Heart right ventricle (tissue), 16 donors: ENCODE results near the gene IGFLR1. TPM values are rescaled to one million over a fixed set of nuclear protein-coding genes. Genes with fewer than 3 reads are reported as not detected.
"Not testable (repeated sequence)": the region's sequence is repeated elsewhere in the genome, so short reads cannot be mapped to it uniquely, and the experiment has no call there.

Source experiments
- ATAC-seq, 8 donors: fragments of 200-7000 bp; cut with Tn5 transposase; one replicate each; pipeline ENCODE4 v1.9.1; 2020; ENCODE audit warnings: mild to moderate bottlenecking in 8 of 8, moderate library complexity in 8 of 8, moderate number of reproducible peaks in 1 of 8
- DNase-seq, 2 donors: peaks; one replicate each; pipeline ENCODE4 v3.0.0-alpha.2; 2020
- H3K27ac ChIP-seq, 10 donors: fragments of 200-600 bp; sonication (generic) in 2 of 10; one replicate each; pipeline versions ENCODE4 v1.5.0 to v1.8.0; 2020 to 2022; ENCODE audit warnings: mild to moderate bottlenecking in 3 of 10
- H3K27me3 ChIP-seq, 7 donors: fragments of 200-600 bp; one replicate each; pipeline ENCODE4 v1.8.0; 2021 to 2022; ENCODE audit warnings: mild to moderate bottlenecking in 2 of 7
- H3K36me3 ChIP-seq, 9 donors: fragments of 200-600 bp; sonication (generic) in 1 of 9; one replicate each; pipeline versions ENCODE4 v1.5.0 to v1.8.0; 2020 to 2022; ENCODE audit warnings: mild to moderate bottlenecking in 2 of 9
- H3K4me1 ChIP-seq, 9 donors: fragments of 200-600 bp; sonication (generic) in 1 of 9; one replicate each; pipeline versions ENCODE4 v1.5.0 to v1.8.0; 2020 to 2022; ENCODE audit warnings: mild to moderate bottlenecking in 4 of 9
- H3K4me3 ChIP-seq, 10 donors: fragments of 200-600 bp; sonication (generic) in 2 of 10; one replicate each; pipeline versions ENCODE4 v1.5.0 to v1.8.0; 2020 to 2022; ENCODE audit warnings: mild to moderate bottlenecking in 7 of 10, moderate library complexity in 2 of 10
- H3K9me3 ChIP-seq, 11 donors: fragments of 200-600 bp in 10 of 11; sonication (generic) in 2 of 11; one replicate each; pipeline versions ENCODE4 v1.5.0 to v1.8.0; 2013 to 2022; ENCODE audit warnings: mild to moderate bottlenecking in 2 of 11, control low read depth in 1 of 11, moderate library complexity in 1 of 11
- whole genome bisulfite sequencing, 2 donors: extraction: QIAGEN DNeasy Blood & Tissue Kit; methylation state at CpG; one replicate each; pipeline ENCODE4 v1.1.7; 2013; ENCODE audit warnings: inconsistent platforms in 1 of 2; 5-methylcytosine and 5-hydroxymethylcytosine counted together
- intact Hi-C, 10 donors: fragments of 100-400 bp; cut with DNase I; formaldehyde crosslinking; loops; one replicate each; pipeline versions ENCODE4 v1.11.1 to v1.14.2; 2022
- polyA plus RNA-seq, 2 donors: library from polyadenylated mRNA; stranded (reverse); fragments of 200-250 nt; gene quantifications; one replicate each; pipeline ENCODE4 v1.2.3, GENCODE V29; 2013
- total RNA-seq, 10 donors: library from RNA; stranded (reverse); fragmentation: NEBNext Ultra II Directional in 3 of 10; extraction: Animal tissue kit (Norgen Biotek cat#: 25700) in 3 of 10; gene quantifications; one replicate each; pipeline versions ENCODE4 v1.2.1 to v1.2.4, GENCODE V29; 2021 to 2023
- TF ChIP-seq, protein P1 (sequence below), 9 donors: fragments of 200-600 bp; sonication (generic) in 2 of 9; IDR thresholded peaks; one replicate each; pipeline versions ENCODE4 v1.5.0 to v1.8.0; 2021 to 2022; ENCODE audit warnings: antibody characterized with exemption in 9 of 9, mild to moderate bottlenecking in 5 of 9, moderate library complexity in 1 of 9
- donor health status: Arrhythmogenic right ventricular cardiomyopathy.
- donor health status: ischemic (EF 13 %, LVEDD 7.1; RV severe dilation, severe dysfunction).
- donor health status: healthy with polysubstance abuse.
- donor health status: DM: no; HTN: yes; CAD: no.
- donor health status: DM: no; HTN: no; CAD: no.
- donor health status: ischemic (EF 25% LVEDD 6.9; RV normal size, moderate dysfunction).
- donor health status: ischemic (EF 25% LVEDD 5.7; RV mildly dilated, moderate dysfunction).
- donor health status: healthy.
- donor health status: DM: yes; HTN: yes; CAD: no.
- donor health status: Ischemic cardiomyopathy.
- donor health status: ischemic (EF 35%, LVEDD 5.7; RV mildly dilated, moderate dysfunction).
- donor health status: nonischemic (EF 11% LVEDD 7.7; RV severe dilation, severe dysfunction).
- donor health status: DM: yes; HTN: yes; CAD: no.
- donor health status: PGD.
- donor health status: ischemic (EF 29% LVEDD 5.4; RV normal size, mild dysfunction).
- donor health status: nonischemic (EF 23%, LVEDD 6.1; RV moderate dilation, normal function).

Gene IGFLR1
- total and polyA plus RNA-seq, 12 donors, result 1.1 to 17.1 (median 2.5) TPM

DNA sequence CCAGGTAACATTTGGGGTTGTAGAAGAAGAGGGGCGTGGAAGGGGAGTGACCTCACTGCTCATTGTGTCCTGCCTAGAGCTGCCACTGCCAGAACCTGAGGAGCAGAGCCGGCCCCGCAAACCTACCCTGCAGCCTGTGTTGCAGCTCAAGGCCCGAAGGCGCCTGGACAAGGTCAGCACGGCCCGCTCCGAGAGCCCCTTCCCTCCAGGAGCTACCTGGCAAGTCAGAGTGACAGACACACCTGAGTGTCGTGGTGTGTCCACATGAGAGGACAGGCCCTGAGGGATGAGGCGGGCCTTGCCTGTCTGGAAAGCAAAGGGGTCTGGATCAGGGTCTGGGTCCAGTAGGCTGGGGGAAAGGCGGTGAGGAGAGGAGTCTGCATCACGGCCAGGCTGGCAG, 17.7 kb downstream of the IGFLR1 start:
- intact Hi-C loops, result no loop called here
- Histone ChIP-seq H3K36me3 (peaks cover 14 to 100% (median 82%) of the 10 kb centered on the region in 9 donors), H3K27me3 (no peaks in the 10 kb centered on the region), H3K27ac (no peak overlapping the region), H3K4me3 (no peak overlapping the region), H3K4me1 (peaks cover 0 to 7% (median 1%) of the 10 kb centered on the region in 9 donors), H3K9me3 (no peaks in the 10 kb centered on the region)
- TF ChIP-seq, protein P1, sequence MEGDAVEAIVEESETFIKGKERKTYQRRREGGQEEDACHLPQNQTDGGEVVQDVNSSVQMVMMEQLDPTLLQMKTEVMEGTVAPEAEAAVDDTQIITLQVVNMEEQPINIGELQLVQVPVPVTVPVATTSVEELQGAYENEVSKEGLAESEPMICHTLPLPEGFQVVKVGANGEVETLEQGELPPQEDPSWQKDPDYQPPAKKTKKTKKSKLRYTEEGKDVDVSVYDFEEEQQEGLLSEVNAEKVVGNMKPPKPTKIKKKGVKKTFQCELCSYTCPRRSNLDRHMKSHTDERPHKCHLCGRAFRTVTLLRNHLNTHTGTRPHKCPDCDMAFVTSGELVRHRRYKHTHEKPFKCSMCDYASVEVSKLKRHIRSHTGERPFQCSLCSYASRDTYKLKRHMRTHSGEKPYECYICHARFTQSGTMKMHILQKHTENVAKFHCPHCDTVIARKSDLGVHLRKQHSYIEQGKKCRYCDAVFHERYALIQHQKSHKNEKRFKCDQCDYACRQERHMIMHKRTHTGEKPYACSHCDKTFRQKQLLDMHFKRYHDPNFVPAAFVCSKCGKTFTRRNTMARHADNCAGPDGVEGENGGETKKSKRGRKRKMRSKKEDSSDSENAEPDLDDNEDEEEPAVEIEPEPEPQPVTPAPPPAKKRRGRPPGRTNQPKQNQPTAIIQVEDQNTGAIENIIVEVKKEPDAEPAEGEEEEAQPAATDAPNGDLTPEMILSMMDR (IDR thresholded peaks at IDR 0.05), result no peak
- WGBS, 2 donors, result 96 to 98% methylated on average over 12 of the region's 12 CpGs
- DNase-seq (no peak), ATAC-seq (no peak)

GRCh38 chr19:35724132-35724531, 18.1 kb downstream of the IGFLR1 start:
- DNase-seq, H3K27ac ChIP-seq, H3K27me3 ChIP-seq, ATAC-seq, H3K4me3 ChIP-seq, intact Hi-C loops, H3K9me3 ChIP-seq: not testable (repeated sequence)
- Histone ChIP-seq H3K36me3 (peaks cover 14 to 97% (median 78%) of the 10 kb centered on the region in 9 donors), H3K4me1 (peaks cover under 1 to 12% (median 5%) of the 10 kb centered on the region in 9 donors)
- 95 to 99% methylated on average over 7 of the region's 7 CpGs for WGBS, 2 donors

DNA sequence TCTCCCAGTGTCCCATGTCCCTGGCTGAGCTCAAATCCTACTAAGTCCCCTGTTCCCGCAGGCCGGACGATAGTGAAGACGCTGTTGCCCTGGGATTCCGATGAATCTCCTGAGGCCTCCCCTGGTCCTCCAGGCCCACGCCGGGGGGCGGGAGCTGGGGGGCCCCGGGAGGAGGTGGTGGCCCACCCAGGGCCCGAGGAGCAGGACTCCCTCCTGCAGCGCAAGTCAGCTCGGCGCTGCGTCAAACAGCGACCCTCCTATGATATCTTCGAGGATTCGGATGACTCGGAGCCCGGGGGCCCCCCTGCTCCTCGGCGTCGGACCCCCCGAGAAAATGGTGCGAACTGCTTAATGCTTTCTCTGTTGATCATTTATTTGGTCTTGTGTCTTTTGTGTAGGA, 18.6 kb downstream of the IGFLR1 start:
- peaks cover 14 to 93% (median 73%) of the 10 kb centered on the region in 9 donors for H3K36me3 ChIP-seq
- ATAC-seq, result no peak
- H3K4me1 ChIP-seq, result peaks cover 4 to 16% (median 10%) of the 10 kb centered on the region in 9 donors
- no peaks in the 10 kb centered on the region for H3K27me3 ChIP-seq
- no peak overlapping the region for H3K27ac ChIP-seq
- WGBS, 2 donors, result 94 to 95% methylated on average over 24 of the region's 24 CpGs
- DNase-seq, result no peak
- intact Hi-C loops, result no loop called here
- TF ChIP-seq, protein P1 (IDR thresholded peaks at IDR 0.05), result no peak
- no peaks in the 10 kb centered on the region for H3K9me3 ChIP-seq
- no peak overlapping the region for H3K4me3 ChIP-seq

GRCh38 chr19:35722897-35723296, 19.4 kb downstream of the IGFLR1 start:
- Histone ChIP-seq H3K27me3 (no peaks in the 10 kb centered on the region), H3K4me3 (no peak overlapping the region), H3K27ac (no peak overlapping the region), H3K4me1 (peaks cover 4 to 18% (median 15%) of the 10 kb centered on the region in 9 donors), H3K9me3 (no peaks in the 10 kb centered on the region), H3K36me3 (peaks cover 14 to 85% (median 66%) of the 10 kb centered on the region in 9 donors)
- no peak for ATAC-seq
- TF ChIP-seq, protein P1 (IDR thresholded peaks at IDR 0.05), result no peak
- intact Hi-C loops, result no loop called here
- no peak for DNase-seq
- WGBS, 2 donors, result 90 to 94% methylated on average over 16 of the region's 16 CpGs

- 95 to 96% methylated on average over 14 of the region's 14 CpGs for WGBS, 2 donors
- DNase-seq, result no peak
- no peak for ATAC-seq
- H3K27ac ChIP-seq, result no peak overlapping the region
- H3K4me3 ChIP-seq, result no peak overlapping the region
- peaks cover 4 to 18% (median 15%) of the 10 kb centered on the region in 9 donors for H3K4me1 ChIP-seq
- no peaks in the 10 kb centered on the region for H3K27me3 ChIP-seq
- TF ChIP-seq, protein P1 (IDR thresholded peaks at IDR 0.05), result no peak
- H3K36me3 ChIP-seq, result peaks cover 12 to 80% (median 61%) of the 10 kb centered on the region in 9 donors
- no peaks in the 10 kb centered on the region for H3K9me3 ChIP-seq
- intact Hi-C loops, result no loop called here
These were observed 19.8 kb downstream of the IGFLR1 start for GRCh38 chr19:35722461-35722860.
